Left renal cortex interstitium (tissue), 4 donors: Measurements from ENCODE around the gene ZFHX3. TPM values are rescaled to one million over a fixed set of nuclear protein-coding genes. Genes with fewer than 3 reads are reported as not detected.

ENCODE experiments used
- DNase-seq, 4 donors: peaks; one replicate each; pipeline ENCODE4 v3.0.0-alpha.2; 2013; ENCODE audit warnings: low read depth in 4 of 4, low spot score in 2 of 4, missing footprints in 1 of 4
- polyA plus RNA-seq, 4 donors: library from polyadenylated mRNA; unstranded; fragments of 120-200 nt; gene quantifications; one replicate each; pipeline ENCODE4 v1.2.1, GENCODE V29; 2013; ENCODE audit not compliant: insufficient read length in 4 of 4

ZFHX3 gene
- polyA plus RNA-seq, 4 donors, result 15.6 to 25.4 (median 20.6) TPM

DNA sequence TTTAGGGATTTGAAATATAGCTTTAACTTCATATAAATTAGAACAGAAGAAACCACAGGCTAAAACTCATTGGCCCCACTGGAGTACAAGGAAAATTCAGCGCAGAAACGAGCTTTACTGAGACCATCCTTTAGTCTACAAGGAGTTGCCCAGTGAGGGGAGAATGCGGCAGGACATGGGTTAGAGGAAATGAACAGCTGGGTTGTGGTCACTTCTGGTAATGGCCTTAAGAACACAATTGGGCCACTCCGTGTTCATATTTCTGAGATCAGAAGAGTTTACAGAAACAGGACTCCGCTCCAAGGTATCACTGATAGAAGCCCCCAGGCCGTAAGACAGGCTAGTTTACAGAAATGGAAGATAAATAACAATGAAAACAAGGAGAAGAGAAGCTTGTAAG lies 188.3 kb downstream of the ZFHX3 start:
- no peak for DNase-seq

GRCh38 chr16:72858665-72859493 lies 189.0 kb downstream of the ZFHX3 start:
- no peak for DNase-seq

- DNase-seq, result no peak
Observed at GRCh38 chr16:72857834-72858664, 189.9 kb downstream of the ZFHX3 start.

GRCh38 chr16:72856797-72857196 lies 191.1 kb downstream of the ZFHX3 start:
- no peak for DNase-seq

GRCh38 chr16:72854267-72854959 lies 193.5 kb downstream of the ZFHX3 start:
- no peak for DNase-seq

GRCh38 chr16:72853575-72854266 lies 194.2 kb downstream of the ZFHX3 start:
- DNase-seq, result no peak

- no peak for DNase-seq
Observed at GRCh38 chr16:72852421-72852820, 195.5 kb downstream of the ZFHX3 start.

DNA sequence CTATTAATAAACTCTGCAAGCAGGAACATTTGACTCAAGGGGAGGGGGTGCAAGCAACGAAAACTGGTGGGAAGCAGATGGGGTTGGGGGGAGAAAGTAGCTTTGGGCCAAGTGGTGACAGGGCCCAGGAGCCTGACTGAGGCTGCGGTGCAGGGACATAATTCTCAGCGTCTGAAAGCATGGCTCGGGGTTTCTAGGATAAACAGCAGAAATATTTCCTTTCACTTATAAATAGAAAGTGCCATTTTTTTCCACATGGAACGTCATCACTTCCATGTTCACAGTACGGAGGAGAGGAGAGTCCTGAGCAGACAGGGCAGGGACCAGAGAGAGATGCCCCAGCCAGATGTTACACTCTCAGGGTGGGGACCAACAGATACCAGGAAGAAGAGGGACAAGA lies 197.1 kb downstream of the ZFHX3 start:
- peak in 1 of 4 donors; percentile 49 for DNase-seq

GRCh38 chr16:72850021-72850420 lies 197.9 kb downstream of the ZFHX3 start:
- DNase-seq, result no peak

GRCh38 chr16:72848759-72849664 lies 198.9 kb downstream of the ZFHX3 start:
- DNase-seq, result peak in 1 of 4 donors; percentile 85

DNA sequence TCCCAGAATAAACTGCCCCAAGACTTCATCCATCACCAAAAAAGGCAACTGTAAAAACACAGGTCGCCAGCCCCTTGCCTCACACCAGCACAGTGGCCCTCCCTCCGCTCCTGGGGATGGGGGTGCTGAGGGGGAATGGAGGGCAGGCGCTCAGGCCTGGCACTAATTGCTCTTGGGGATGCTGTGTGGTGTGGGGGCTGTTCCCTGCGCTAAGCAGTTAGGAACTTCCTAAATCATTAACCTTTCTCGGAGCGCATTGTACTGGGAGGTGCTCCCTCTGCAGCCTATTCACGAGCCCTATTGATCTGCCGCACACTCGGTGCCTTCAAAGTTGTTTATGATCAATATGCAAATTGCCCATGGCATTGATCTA lies 199.9 kb downstream of the ZFHX3 start:
- no peak for DNase-seq

- DNase-seq, result no peak
Observed at GRCh38 chr16:72847187-72848027, 200.5 kb downstream of the ZFHX3 start.

DNA sequence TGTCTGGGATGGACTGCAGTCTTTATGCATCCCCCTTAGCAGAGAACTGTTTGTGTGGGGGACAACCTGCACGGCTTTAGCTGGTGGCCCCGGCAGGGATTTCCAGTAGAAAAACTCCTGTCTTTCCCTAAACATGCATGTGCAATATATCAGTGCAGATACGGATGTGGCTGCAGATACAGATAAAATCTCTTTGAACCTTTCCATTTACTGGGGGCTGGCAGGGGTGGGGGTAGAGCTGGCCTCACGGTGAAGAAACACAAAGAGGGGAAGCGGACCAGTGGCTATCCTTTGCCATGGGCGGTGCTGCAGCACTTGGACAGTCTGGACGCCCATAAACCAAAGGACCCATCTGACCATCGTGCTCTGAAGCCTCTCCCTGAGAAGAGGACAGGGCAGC lies 201.3 kb downstream of the ZFHX3 start:
- DNase-seq, result no peak

GRCh38 chr16:72845322-72846020 lies 202.5 kb downstream of the ZFHX3 start:
- no peak for DNase-seq

- no peak for DNase-seq
Observed at GRCh38 chr16:72844225-72844920, 203.6 kb downstream of the ZFHX3 start.

- DNase-seq, result no peak
Observed at GRCh38 chr16:72841506-72841905, 206.4 kb downstream of the ZFHX3 start.

GRCh38 chr16:72840631-72841381 lies 207.1 kb downstream of the ZFHX3 start:
- DNase-seq, result no peak
